Neutrophil (primary cell): ENCODE results near the gene RBFOX2.

Source experiments
- H3K27ac ChIP-seq: fragments of 200-600 bp; sonication (generic); 2 replicates; pipeline ENCODE4 v1.5.1; 2016; ENCODE audit warnings: mild to moderate bottlenecking, moderate library complexity
- H3K27me3 ChIP-seq: fragments of 200-600 bp; sonication (generic); 2 replicates; pipeline ENCODE4 v1.6.0; 2016; ENCODE audit warnings: mild to moderate bottlenecking
- H3K36me3 ChIP-seq: fragments of 200-600 bp; sonication (generic); 2 replicates; pipeline ENCODE4 v1.5.1; 2017
- H3K4me1 ChIP-seq, 2 experiments: fragments of 200-600 bp in 1 of 2; sonication (generic) in 1 of 2; 1 replicate in 1 of 2; 2 replicates in 1 of 2; pipeline versions ENCODE4 v1.5.1 to v1.6.1; 2013 to 2016; ENCODE audit warnings: low read depth in 1 of 2, low read length in 1 of 2, mild to moderate bottlenecking in 1 of 2, moderate library complexity in 1 of 2; ENCODE audit not compliant: control insufficient read depth in 1 of 2, insufficient read depth in 1 of 2
- H3K4me3 ChIP-seq, 2 experiments: fragments of 200-600 bp in 1 of 2; sonication (generic) in 1 of 2; 1 replicate in 1 of 2; 2 replicates in 1 of 2; pipeline ENCODE4 v1.5.1; 2013 to 2016; ENCODE audit warnings: low read depth in 1 of 2, low read length in 1 of 2, mild to moderate bottlenecking in 1 of 2, moderate library complexity in 1 of 2
- H3K9me3 ChIP-seq: fragments of 200-600 bp; sonication (generic); 2 replicates; pipeline ENCODE4 v1.5.1; 2016
- TF ChIP-seq, protein P1 (sequence below): fragments of 200-600 bp; sonication (generic); IDR thresholded peaks from 2 replicates; pipeline ENCODE4 v1.5.1; 2016; ENCODE audit warnings: antibody characterized with exemption

RBFOX2 gene

DNA sequence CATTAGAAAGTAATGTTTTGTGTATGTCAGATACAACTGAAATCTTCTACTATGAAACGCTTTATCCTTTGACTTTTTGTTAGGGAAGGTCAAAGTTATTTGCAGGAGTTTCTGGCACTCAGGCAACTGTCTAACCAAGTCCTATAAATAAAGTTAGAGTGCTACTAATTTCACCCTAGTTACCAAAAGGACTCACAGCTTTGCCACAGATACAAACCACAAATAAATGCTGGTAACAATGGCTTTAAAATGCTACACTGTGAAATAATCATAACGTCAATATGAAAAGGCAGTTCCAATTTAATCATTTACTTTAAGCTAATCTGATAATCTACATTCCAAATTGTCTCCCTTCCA lies 124.3 kb downstream of the RBFOX2 start:
- H3K4me3 ChIP-seq = no peak overlapping the region
- no peaks in the 10 kb centered on the region for H3K9me3 ChIP-seq
- TF ChIP-seq, protein P1, sequence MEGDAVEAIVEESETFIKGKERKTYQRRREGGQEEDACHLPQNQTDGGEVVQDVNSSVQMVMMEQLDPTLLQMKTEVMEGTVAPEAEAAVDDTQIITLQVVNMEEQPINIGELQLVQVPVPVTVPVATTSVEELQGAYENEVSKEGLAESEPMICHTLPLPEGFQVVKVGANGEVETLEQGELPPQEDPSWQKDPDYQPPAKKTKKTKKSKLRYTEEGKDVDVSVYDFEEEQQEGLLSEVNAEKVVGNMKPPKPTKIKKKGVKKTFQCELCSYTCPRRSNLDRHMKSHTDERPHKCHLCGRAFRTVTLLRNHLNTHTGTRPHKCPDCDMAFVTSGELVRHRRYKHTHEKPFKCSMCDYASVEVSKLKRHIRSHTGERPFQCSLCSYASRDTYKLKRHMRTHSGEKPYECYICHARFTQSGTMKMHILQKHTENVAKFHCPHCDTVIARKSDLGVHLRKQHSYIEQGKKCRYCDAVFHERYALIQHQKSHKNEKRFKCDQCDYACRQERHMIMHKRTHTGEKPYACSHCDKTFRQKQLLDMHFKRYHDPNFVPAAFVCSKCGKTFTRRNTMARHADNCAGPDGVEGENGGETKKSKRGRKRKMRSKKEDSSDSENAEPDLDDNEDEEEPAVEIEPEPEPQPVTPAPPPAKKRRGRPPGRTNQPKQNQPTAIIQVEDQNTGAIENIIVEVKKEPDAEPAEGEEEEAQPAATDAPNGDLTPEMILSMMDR = no peak
- no peak overlapping the region for H3K27ac ChIP-seq
- H3K4me1 ChIP-seq = no peaks in the 10 kb centered on the region
- H3K36me3 ChIP-seq = no peaks in the 10 kb centered on the region
- H3K27me3 ChIP-seq = no peaks in the 10 kb centered on the region

DNA sequence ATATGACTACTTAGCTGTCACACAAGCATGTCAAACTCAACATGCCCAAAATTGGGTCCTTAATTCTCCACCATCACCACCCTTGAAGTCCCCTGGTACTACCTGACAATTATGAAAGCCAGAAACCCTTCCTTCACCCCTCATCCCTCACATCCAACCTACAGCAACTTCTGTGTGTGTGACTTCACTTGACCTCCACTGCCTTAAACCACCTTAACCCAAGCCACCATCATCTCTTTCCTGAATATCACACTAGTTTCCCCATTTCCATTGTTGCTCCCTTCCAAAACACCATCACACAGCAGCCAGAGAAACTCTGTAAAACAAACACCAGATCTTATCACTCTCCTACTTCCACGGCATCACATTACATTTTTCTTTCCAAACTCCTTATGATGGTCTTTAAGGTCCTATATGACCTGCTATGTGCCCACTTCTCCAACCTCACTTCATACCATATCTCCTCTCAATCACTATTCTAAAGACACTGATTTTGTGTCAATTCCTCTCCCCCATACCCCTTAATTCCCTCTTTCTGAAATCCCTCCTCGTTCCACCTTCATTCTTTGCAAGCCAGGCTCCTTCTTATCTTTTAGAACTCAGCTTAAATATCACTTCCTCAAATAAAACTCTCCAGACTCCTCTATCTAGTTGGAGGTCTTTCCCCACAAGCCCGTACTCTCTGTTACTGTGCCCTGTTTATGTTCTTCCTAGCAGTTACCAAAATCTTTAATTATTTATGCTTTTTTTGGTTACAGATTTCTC lies 124.9 kb downstream of the RBFOX2 start:
- Histone ChIP-seq H3K36me3 (no peaks in the 10 kb centered on the region), H3K27ac (no peak overlapping the region), H3K4me3 (no peak overlapping the region), H3K4me1 (no peaks in the 10 kb centered on the region), H3K9me3 (no peaks in the 10 kb centered on the region), H3K27me3 (no peaks in the 10 kb centered on the region)
- TF ChIP-seq, protein P1 = no peak

DNA sequence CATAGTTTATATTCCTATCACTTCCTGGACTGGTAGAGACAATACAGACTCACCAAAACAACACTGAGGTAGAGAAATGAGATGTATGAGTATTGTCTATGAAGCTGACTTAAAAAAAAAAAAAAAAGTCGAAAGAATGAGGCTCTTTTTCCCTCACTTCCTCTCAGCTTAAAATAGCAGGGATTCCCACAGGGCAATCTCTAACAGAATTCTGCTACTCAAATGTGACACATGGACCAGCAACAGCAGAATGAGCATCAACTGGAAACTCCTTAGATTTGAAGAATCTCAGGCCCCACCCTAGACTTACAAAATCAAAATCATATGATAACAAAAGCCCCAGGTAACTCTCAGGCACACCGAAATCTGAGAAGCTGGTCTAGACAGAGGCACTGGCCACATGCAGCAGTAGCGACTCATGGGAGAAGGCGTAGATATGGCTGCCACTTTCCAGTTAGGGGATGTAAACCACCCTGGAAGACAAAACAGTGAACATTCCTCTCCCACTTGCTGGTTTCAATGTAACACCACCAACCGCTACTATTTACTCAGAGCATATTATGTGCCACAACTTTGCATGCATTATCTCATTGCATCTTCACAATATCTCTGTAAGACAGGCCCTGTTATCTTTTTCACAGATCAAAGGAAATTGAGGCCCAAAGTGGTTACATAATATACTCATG lies 128.0 kb downstream of the RBFOX2 start:
- Histone ChIP-seq H3K4me1 (no peaks in the 10 kb centered on the region), H3K4me3 (no peak overlapping the region), H3K27ac (no peak overlapping the region), H3K9me3 (no peaks in the 10 kb centered on the region), H3K36me3 (no peaks in the 10 kb centered on the region), H3K27me3 (no peaks in the 10 kb centered on the region)
- TF ChIP-seq, protein P1 = no peak

DNA sequence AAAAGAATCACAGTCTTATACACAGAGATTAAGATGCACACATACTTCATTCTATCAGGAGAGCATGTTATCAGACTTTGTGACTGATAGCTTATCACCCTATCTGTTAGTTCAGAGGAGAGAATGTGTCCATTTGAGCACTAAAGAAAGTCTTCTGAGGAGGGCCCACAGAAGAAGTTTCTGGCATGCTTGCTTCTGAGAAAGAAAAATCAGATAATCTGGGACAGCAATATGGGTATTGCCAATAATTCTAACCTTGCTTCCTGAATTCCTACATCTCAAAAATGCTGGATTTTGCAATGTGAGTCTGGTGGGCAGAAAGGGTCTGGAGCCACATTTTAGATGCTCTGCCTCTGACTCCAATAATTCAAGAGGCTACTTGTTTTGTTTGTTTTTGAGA lies 128.9 kb downstream of the RBFOX2 start:
- no peak overlapping the region for H3K4me3 ChIP-seq
- H3K36me3 ChIP-seq = no peaks in the 10 kb centered on the region
- TF ChIP-seq, protein P1 = no peak
- no peak overlapping the region for H3K27ac ChIP-seq
- H3K4me1 ChIP-seq = no peaks in the 10 kb centered on the region
- no peaks in the 10 kb centered on the region for H3K9me3 ChIP-seq
- H3K27me3 ChIP-seq = no peaks in the 10 kb centered on the region

DNA sequence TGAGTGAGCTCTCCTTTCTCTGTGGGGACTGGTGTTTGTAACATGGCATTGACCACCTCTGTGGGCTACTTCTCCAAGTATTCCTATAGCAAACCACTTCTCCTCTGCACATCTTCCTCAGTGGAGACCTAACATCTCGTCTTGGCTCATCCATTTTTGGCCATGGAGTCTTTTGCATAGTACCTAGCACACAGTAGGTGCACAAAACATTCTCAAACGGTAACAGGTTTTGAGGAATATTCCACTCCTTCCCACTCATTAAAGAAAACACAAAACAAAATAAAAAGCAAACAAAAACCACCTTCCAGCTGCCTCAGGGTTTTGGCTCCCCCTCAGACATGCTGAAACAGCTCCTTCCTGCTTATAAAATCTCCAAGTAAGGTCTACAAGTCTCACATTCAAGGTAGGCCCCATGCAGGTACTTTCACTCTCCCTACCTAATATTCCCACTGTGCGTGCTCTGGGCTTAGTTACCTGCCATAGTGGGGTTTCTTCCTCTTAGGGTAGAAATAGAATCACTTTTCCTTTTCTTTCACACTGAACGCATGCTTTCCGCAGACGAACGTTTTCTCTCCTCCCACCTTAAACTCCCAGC lies 132.4 kb downstream of the RBFOX2 start:
- peaks cover 10% of the 10 kb centered on the region for H3K27me3 ChIP-seq
- TF ChIP-seq, protein P1 = no peak
- no peaks in the 10 kb centered on the region for H3K4me1 ChIP-seq
- no peak overlapping the region for H3K27ac ChIP-seq
- no peaks in the 10 kb centered on the region for H3K36me3 ChIP-seq
- H3K4me3 ChIP-seq = no peak overlapping the region
- H3K9me3 ChIP-seq = no peaks in the 10 kb centered on the region
